DMS 273 treated with DMSO at 0.1 percent for 48 hours (cell line): ENCODE measurements around the gene THEM4.

Experiments used
- DNase-seq: peaks from one replicate; lab custom pipeline; 2025; lab: John Stamatoyannopoulos, UW

Gene THEM4

DNA sequence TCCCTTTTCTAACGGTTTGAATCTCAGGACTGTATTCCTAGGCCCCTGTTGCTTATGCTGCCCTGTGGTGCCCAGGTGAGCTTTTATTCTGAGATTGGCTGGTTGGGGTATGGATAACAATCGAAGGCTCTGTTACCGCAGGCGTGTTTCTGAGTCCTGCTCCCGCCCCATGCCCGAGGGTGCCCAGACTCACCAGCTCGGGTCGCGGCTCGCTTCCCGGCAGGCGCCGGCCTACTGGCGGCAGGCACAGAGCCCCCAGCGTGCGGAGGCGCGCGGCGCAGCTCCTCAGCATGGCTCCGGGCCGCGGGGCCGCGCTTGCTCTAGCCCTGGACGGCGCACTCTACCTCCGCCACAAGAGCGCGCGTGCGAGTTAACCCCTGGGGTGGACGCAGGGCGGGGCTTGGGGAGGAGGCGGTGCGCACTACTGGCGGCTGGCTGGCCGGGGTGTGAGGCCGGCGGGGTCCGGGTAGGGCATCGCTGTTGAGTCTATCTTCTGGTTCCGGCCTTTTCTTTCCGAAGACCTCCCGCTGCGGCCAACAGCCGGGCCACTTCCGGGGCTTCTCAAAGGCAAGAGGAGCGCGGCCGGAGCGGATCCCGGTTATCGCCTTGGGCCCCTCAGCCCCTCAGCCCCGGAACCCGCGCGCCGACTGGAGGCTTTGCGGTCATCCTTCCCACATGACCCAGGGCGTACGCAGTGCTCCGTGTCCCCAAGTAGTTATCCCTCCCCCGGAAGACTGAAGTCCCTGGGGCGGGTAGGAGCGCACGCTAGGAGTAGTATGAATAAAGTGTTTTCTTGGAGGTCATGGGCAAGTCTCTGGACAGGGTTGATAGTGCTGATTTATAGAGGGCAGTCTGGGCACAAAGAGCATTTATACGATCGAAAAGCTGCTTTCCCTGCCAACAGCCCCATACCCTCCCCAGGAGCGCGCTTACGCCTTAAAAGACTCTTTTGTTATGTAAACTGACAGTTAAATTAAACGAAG is at the start of gene THEM4:
THEM4 (minus strand) TSS at position 345 of the 983 bp plus-strand sequence; CDS start at position 292, 53 bp downstream.
- DNase-seq: peak; percentile 94

GRCh38 chr1:151958959-151959358 is 49.6 kb upstream of the THEM4 start:
- no peak for DNase-seq

DNA sequence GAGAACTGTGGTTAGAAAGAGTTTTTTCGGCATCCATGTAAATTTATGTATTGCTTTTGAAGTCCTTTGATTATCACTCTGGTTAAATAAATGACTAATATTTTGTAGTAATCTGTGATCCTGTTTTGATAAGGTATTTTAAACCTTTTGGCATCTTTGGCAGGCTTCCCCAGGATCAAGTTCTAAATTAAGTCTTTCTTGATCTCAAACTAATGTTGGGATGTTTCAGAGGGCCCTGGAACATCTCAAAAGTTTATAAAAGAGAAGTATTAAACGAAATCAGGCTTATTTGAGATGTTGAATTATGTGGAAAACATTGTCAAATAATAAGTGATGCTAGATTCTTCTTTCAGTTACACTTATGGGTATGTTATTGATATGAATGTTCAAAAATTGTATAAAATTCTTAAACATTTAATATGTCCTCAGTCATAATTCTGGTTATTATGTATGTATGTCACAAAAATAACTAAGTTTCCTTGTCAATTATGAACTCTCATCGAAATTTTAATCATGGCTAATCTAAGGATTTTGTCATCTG is 47.7 kb upstream of the THEM4 start:
- DNase-seq: no peak

- DNase-seq: no peak
Observed at GRCh38 chr1:151953409-151954094, 44.2 kb upstream of the THEM4 start.

GRCh38 chr1:151952811-151953210 is 43.5 kb upstream of the THEM4 start:
- DNase-seq: no peak

GRCh38 chr1:151949371-151950193 is 40.3 kb upstream of the THEM4 start:
- DNase-seq: no peak

DNA sequence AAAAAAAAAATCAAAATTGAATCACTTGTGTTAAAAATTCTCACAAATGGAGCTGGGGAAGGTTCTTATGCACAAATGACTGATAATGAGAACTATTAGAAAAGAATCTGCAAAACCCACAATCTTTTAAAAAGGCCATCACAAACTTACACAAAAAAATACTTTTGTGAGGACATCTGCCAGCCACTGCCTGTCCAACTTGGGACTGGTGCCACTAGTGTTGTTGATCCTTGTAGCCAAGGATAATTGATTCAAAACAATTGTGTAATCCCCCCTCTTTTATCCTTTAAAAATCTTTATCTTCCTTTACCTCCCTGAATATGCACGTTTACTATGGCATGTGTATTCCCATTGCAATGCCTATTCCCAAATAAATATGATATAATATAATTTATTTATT is 39.2 kb upstream of the THEM4 start:
- no peak for DNase-seq

DNA sequence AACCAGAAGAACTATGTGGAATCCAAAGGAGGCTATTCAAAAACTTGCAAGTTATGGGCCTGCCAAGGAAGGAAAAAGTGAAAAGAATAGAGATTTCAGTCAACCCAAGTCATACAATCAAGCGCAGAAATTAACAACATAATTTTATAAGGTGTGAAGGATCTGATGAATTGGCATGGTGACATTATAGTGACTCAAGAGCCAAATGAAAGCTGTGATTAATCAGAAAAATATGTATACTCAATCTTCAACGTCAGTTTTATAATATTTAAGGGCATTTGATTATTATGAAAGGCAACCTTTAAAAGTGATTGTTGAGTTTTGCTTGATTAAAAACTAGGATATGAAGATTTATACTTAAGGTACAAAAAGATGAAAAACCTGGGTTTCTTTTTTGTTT is 37.8 kb upstream of the THEM4 start:
- DNase-seq: no peak

DNA sequence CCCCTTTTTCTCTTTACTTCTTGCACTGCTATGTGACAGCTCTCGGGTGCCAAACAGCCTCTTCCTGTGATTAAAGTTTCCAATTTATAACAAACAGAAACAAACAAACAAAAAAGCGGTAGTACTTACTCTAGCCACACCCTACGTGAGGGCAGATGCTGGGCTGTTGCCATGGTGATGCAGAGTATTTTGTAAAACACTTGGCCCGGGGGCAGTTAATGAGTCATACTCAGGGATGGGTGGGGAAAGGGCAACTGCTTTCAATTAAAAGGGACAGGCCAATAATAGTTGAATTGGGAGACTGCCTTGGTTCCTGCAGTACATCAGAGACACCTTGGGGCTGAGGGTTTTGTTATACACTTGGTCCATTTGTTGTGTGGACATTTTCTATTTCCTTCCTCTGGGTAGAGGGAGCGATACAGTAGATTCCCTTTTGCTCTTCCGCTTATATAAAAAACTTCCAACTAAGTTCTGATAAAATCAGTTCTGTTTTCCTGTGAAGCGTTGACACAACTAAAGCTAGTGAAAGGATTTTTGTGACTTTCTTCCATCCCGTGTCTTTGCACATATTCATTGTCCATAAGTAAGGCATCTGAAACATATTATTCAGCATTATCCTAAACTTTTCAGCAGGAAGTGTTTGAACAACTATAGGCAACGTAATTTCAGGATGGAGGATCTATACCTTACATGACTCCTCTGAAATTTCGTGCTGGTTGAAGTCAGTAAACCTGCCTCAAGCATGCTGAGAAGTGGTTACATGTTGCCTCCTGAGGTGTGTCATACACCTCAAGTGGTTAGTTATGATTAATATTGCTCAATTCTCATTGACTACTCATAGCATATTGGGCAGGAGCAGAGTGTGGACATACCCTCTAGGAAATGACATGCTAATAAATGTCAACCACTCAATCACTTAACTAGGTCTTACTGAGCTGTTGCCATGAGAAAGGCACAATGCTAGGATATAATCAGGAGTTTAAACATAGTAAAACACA is 36.7 kb upstream of the THEM4 start:
- DNase-seq: peak; percentile 43

GRCh38 chr1:151944857-151945575 is 35.7 kb upstream of the THEM4 start:
- no peak for DNase-seq

DNA sequence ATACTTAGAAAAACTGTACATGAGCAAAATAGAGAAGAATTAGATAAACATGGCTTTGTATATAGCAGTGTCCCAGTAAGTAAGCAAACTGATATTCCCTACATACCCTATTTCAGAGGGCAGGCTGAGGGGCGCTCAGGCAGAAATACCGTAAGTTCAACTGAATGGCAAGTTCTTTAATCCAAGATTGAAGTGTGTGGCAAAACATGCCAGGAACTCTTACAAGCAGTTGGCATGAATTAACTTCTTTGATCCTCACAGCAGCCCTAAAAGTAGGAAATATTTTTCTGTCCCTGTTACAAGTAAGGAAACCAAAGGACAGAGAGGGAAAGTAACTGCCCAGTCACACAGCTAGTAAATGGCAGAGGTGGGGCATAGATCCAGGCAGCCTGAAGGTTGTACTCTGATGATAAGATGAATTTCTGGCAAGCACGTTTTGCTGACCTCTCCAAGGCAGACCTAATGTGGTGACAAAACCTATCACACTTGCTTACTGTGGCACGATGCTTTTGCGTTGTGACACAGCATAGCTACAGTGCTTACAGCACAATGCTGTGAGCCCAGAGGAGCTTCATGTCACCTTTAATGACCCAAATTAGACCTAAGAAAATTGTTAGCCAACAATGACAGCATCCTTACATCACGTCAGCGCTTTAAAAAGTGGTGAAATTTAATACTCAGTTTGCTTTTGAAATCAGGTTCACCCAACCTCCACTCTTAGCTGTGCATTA is 35.0 kb upstream of the THEM4 start:
- DNase-seq: no peak

- DNase-seq: no peak
Observed at GRCh38 chr1:151943591-151943990, 34.3 kb upstream of the THEM4 start.

DNA sequence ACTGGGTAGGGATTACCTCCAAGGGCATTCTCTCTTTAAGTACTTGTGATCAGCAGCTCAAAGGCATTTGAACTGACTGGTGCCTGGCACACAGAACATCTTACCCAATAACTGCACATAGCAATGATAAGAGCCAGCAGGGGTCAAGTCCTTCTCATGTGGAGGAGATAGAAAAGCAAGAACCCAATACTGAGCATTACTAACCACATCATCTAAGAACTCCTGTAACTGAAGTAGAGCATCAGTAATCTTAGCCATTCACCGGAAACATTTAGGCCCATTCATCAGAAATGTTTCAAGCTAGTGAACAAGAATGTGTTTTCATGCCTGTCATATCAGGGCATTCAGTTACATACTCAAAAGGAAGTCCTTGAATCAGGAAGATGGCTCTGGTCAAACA is 33.6 kb upstream of the THEM4 start:
- DNase-seq: no peak

GRCh38 chr1:151940541-151940940 is 31.2 kb upstream of the THEM4 start:
- DNase-seq: no peak

GRCh38 chr1:151939779-151940178 is 30.5 kb upstream of the THEM4 start:
- no peak for DNase-seq

- no peak for DNase-seq
Observed at GRCh38 chr1:151939141-151939540, 29.8 kb upstream of the THEM4 start.

DNA sequence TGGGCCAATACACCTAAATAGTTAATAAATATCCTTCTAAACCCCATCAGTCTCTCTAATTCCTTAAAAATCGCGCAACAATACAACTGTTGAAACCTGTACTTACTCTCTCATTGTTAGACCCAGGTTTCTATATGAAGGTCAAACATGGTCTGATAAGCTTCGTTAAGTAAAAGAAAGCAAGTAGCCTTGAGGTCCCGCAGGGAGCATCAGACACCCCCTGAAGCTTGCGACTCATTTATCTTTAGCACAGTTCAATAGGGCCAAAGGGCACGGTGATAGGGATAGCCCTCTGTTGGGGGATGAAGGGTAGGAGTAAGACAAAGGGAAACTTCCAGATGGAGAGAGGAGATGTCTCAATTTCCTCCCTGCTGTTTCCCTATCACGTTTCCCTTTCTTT is 27.3 kb upstream of the THEM4 start:
- DNase-seq: no peak

DNA sequence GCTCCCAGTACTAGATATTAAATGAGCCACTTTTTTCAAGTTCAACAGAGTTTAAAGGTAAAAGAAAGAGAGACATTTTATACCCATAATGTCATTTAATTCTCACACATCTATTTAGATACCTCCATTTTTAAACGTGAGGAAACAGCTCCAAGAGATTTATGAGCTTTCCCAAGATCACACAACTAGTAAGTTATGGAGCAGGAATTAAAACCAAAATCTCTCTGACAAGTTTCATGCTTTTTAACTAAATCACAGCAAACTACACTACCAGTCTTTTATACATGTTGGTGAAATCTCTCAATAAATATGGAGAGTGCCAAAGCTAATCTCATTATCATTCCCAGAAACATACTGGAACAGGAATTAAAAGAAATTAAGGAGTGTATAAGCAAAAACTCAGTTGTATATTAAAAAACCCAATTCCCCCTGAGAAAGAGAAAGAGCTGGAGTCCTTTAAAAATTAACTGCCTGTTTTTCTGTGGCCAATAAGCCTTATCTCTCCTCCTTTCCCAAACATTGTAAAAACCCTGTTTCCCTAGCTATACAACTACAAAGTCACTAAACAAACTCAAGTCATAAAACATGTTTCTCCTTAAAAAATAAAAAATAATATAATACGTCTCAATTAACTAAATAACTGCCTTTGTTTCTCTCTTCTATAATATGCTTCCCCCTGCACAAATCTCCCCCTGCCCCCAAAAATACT is 26.7 kb upstream of the THEM4 start:
- DNase-seq: no peak

DNA sequence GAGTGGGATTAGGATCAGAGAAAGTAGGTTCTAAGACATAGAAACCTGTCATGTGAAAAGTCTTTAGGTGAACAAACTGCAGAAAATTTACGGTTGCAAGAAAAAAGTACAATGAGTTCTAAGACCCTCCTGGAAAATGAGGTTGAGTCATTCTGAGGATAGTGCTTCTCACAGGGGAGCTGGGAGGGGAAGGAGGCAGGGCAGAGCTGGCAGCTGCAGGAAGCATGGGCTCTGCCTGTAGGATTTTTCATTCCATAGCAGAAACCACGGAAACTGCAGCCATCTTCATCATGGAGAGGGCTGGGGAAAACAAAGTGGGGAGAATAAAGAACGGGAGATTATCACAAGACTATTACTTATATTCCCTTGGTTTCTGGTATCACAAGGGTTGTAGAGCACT is 25.8 kb upstream of the THEM4 start:
- no peak for DNase-seq
